NT2/D1 (cell line): ENCODE measurements around the gene KANSL3.

Experiments used
- SUZ12 ChIP-seq: IDR thresholded peaks from 2 replicates; pipeline ENCODE4 v1.6.1; 2011; ENCODE audit not compliant: insufficient read length, insufficient read depth; ENCODE audit errors: extremely low read depth
- YY1 ChIP-seq: IDR thresholded peaks from 2 replicates; pipeline ENCODE4 v1.6.1; 2011; ENCODE audit not compliant: insufficient read length, insufficient read depth
- ZNF274 ChIP-seq: IDR thresholded peaks from 2 replicates; pipeline ENCODE4 v1.6.1; 2011; ENCODE audit warnings: mild to moderate bottlenecking, low read depth, low read length

GRCh38 chr2:96679848-96680247 is 41.7 kb upstream of the KANSL3 start:
- TF ChIP-seq SUZ12 (no peak), ZNF274 (no peak), YY1 (no peak)
